HT-29 (cell line): ENCODE data around the gene RAB11FIP4. TPM values are rescaled to one million over a fixed set of nuclear protein-coding genes. Genes with fewer than 3 reads are reported as not detected.

Experiments
- DNase-seq: peaks from one replicate; pipeline ENCODE4 v3.0.0-alpha.2; 2015; ENCODE audit warnings: low spot score
- total RNA-seq: library from RNA; depleted of rRNA; stranded (reverse); fragments of >200 nt; shearing (Covaris generic); gene quantifications from 2 replicates; pipeline ENCODE4 v1.2.3, GENCODE V29; 2014

RAB11FIP4 gene
- total RNA-seq, 1 experiment from 2014 or later, result 59.5 TPM

DNA sequence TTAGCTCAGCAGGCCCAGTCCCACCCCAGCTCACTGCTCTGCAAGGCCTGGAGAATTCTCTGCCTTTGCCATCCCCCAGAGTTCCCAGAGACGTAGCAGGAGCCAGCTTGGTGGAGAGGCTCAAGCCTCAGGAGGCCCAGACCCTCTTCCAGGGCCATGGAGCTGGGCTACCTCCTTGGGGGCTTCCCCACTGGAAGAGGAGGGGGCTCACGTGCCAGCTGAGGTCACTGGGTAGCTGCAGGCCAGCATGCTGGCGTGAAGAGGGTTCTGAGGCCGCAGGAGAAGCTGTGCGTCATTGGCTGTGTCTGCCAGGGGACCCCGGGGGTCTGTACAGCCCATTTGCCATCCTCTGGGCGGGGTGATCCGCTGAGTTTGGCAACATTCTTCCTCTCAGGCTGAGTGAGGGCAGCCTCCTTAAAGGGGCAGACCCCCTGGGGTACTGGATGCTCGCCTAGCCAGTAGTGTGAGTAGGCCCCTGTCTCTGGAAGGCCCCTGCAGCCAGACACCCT lies 131.6 kb downstream of the RAB11FIP4 start:
- no peak for DNase-seq

- DNase-seq, result no peak
Observed at GRCh38 chr17:31523862-31524730, 132.6 kb downstream of the RAB11FIP4 start.

- peak; percentile 98 for DNase-seq
Observed at GRCh38 chr17:31524926-31525800, 133.7 kb downstream of the RAB11FIP4 start.

DNA sequence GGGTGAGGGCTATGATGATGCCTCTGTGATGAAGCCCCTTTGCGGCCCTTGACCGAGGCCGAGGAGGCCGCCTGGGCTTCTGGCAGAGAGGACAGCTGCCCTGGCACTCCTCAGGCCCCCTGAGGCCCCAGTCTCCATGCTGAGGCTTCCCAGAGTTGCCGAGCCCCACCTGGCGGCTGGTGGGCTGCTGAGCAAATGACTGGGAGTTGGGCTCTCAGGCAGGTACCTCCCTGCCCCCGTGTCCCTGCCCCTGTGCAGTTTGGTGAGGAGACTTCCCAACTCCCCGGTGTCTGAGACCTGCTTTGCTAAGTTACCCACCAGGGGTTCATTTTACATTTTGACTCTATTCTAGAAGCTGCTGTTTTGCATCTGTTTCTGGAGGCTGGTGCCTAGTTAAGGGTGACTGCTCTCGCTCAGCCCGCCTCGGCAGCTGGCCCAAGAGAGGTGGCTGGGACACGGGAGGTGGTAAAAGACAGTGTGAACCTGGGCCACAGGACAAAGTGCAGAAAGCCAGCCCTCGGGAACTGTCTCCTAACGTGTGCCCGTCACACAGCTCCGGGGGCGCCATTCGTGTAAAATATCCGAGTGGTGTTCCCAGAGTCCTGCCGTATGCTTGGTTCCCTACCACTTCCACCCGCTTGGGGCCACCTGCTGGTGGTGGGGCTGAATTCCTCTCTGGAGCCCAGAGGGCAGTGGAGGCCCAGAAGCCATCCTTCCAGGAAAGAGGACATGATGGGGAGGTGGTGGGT lies 134.5 kb downstream of the RAB11FIP4 start:
- DNase-seq, result peak; percentile 62

- no peak for DNase-seq
Observed at GRCh38 chr17:31527606-31528005, 136.1 kb downstream of the RAB11FIP4 start.

DNA sequence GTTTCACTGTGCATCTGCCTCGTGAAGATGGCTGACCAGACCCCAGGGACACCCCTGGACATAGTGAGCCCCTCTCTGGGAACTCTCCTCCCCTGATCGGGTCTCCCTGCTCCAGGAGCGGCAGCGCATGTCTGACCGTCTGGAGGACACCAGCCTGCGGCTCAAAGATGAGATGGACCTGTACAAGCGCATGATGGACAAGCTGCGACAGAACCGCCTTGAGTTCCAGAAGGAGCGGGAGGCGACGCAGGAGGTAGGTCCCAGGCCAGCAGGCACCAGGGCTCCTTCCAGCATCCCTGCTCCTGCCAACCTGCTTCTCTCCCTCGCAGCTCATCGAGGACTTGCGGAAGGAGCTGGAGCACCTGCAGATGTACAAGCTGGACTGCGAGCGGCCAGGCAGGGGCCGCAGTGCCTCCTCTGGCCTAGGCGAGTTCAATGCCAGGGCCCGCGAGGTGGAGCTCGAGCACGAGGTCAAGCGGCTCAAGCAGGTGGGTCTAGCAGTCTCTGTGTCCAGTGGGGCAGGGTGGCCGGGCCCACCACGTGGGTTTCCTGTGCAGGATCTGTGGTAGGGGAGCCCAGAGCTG lies 136.9 kb downstream of the RAB11FIP4 start:
- DNase-seq, result no peak

DNA sequence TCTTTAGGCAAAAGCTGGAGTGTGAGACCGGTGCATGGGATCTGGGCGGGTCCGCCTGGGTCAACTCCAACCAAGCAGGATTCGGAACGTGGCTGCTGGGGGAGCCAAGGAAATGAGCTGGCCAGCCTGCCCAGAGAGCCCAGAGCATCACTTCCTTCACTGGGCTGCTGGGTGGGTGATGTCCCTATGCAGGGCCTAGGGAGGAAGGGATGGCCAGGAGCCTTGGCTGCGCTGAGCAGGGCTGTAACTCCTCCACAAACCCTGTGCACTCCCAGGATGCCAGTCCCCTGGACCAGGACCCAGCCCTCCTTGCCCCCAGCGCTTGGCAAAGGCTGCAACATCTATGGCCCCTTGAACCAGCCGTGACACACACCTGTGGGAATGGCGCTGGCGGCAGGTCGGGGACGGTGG lies 138.4 kb downstream of the RAB11FIP4 start:
- no peak for DNase-seq

DNA sequence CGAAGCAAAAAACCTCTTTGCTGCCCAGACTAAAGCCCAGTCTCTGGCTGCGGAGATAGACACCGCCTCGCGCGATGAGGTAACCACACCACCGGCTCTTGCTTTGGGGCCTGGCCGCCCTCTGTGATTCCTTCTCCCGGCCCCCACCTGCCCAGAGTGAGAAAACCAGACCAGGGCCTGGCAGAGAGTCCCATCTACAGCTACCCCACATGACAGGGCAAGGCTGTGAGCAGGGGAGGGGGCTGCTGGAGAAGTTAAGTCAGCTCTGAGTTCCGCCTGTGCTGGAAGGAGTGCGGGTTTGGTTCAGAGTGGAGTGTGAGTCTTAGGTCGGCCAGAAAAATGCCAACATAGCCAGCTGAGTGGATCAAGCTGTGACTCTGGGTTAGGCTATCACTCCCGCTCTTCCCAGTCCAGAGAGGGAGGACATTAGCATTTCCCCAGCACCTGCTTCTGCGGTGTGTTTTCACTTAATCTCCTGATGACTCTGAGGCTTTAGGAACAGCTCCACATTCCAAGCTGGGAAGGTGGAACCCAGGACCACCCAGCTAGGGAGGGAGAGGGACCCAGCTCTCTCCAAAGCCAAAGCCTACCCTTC lies 139.0 kb downstream of the RAB11FIP4 start:
- DNase-seq, result no peak

DNA sequence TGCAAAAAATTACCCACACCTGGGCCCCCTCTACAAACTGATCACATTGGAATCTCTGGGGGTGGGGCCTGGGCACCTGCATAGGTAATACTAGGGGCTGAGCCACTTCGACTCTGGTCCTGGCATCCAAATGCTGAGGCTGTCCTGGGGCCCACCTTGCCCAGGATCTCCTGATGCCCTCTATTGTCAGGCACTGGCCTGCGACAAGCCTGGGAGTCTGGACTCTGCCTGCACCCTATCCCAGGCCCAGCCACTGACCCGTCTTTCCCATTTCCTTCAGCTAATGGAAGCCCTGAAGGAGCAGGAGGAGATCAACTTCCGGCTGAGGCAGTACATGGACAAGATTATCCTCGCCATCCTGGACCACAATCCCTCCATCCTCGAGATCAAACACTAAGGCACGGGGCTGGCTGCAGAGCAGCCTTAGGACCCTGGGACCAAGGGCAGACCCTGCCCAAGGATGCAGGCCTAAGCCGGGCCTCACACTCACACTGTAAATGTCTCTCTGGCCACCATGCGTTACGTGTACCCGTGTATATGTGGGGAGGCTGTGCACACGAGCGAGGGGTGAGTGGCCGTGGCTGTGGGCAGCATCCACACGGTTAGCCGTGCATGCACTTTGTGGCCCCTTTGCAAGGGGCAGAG lies 140.0 kb downstream of the RAB11FIP4 start:
- DNase-seq, result no peak

DNA sequence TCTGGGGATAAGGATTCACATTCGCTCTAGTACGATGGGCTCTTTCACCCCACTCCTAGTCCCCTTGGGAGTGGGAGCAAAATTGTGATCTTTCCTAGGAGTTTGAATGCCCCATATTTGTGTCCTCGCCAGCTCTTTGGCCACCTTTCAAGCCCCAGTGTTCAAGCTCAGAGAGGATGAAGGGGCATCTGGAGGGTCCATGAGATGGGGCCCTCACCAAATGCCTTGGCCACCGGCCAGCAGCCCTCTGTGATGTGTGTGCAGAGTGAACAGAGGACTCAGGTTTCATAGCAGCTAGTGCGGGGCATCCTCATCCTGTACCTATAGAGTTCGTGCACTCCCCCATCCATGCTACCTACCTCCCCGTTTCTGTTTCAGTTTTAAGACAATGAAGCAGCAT lies 140.6 kb downstream of the RAB11FIP4 start:
- DNase-seq, result no peak

DNA sequence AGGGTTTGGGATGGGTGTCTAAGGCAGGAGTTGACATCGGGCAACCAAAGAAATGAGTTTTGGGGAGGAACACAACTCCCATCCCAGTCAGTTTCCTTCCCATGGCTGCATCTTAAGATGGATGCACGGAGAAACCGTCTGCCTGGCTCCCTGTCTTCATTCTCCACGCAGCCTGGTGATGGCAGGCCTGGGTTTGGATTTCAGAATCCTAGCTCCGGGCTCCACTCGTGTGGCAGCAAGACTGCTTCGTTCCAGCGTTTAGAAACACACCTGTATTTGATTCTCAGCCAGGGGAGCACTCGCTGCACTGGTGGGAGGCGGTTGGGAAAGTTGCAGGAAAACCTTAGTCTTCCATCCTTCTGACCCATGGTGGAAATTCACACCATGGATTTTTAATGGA lies 141.1 kb downstream of the RAB11FIP4 start:
- no peak for DNase-seq

GRCh38 chr17:31533546-31534155 lies 142.2 kb downstream of the RAB11FIP4 start:
- peak; percentile 42 for DNase-seq

- DNase-seq, result no peak
Observed at GRCh38 chr17:31534223-31534888, 142.9 kb downstream of the RAB11FIP4 start.

DNA sequence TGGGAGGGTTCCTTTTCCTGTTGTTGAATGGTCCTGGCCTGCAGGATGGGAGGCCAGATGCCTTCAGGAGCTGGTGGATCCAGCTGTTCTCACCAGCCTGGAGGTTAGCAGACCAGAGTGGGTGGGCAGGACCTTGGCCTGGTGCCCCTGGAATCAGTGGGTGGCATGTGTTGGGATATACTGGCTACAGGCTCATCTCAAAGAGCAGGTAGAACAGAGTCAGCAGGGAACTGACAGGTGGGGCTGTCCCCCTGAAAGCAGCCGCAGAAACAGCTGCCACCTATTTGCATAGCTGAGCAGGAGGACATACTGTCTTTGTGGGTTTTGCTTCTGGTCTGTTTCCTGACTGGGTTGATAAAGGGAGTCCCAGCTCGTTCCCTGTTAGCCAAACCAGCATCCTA lies 144.1 kb downstream of the RAB11FIP4 start:
- no peak for DNase-seq

GRCh38 chr17:31536451-31536850 lies 145.0 kb downstream of the RAB11FIP4 start:
- DNase-seq, result no peak

- DNase-seq, result no peak
Observed at GRCh38 chr17:31537565-31538011, 146.1 kb downstream of the RAB11FIP4 start.

DNA sequence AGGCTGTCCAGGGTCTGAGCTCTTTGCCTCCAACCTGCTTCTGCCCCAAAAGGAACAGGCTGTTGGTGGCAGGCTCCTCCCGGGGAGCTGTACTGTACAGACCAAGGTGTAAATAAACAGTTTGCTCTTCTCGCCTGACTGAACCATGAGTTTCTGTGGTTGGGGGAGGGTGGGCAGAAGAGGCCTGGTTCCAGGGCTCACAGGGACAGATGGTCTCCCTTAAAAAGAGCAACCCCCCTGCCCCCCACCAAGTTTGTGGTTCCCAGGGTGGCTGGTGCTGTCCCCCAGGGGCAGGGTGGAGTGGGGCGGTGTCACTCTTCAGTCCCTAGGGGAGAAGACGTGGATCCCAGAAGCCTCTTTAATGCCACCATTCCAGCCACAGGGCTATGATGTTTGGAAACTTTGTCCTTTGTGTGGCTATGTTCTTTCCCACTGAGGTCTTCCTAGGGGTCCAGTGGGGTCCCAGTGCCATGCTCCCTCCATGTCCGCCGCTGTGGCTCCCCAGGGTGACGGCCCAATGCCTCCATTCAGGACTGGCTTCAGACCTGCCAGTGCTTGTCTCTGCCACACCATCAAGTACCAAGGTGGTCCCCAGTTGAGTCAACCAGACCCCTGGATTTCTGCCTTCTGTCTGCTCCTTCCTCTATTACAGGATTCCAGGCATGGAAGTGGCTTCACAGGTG lies 146.7 kb downstream of the RAB11FIP4 start:
- no peak for DNase-seq

DNA sequence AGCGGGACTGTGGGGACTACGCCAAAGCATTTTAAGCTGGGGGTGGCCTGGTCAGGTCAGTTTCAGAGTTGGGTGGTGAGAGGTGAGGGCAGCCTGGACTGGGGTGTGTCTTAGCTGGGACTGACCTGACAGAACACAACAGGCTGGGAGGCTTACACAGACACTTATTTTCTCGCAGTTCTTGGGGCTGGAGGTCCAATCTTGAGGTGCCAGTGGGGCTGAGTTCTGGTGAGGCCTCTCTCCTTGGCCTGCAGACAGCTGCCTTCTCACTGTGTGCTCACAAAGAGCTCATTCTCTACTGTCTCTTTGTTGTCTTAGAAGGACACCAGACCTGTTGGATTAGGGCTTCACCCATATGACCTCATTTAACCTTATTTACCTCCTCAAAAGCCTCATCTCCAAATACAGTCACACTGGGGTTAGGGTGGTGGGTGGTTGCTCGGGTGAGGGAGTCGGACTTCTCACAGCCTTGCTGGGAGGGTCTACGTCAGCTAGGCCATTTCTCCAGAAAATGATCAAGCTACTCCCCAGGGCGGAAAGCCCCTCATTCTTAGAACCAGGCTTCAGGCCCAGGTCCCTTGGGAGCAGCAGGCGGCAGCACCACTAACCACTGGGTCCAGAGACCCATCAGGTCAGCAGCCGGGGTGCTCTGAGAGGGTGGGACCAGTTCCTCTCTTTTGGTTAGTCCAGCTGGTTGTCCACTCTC lies 149.3 kb downstream of the RAB11FIP4 start:
- DNase-seq, result no peak
